ENCODE data around the gene PCYOX1L.

GRCh38 chr5:149310947-149311658, 46.7 kb upstream of the PCYOX1L start:
- TF ChIP-seq CTCF (IDR thresholded peaks at IDR 0.05) (no peak), POLR2AphosphoS5 (IDR thresholded peaks at IDR 0.05) (no peak), POLR2A (IDR thresholded peaks at IDR 0.05) (no peak)

Measured in stomach (tissue), 4 donors.